Kidney epithelial cell (primary cell): ENCODE data around the gene SAMD3. TPM values are rescaled to one million over a fixed set of nuclear protein-coding genes. Genes with fewer than 3 reads are reported as not detected.

Experiments
- DNase-seq: peaks from one replicate; pipeline ENCODE4 v3.0.0-alpha.2; 2010; ENCODE audit warnings: low read depth
- H3K27me3 ChIP-seq: 2 replicates; pipeline ENCODE4 v1.6.0; 2011; ENCODE audit warnings: low read length; ENCODE audit not compliant: control insufficient read depth, insufficient read depth
- H3K36me3 ChIP-seq: 2 replicates; pipeline ENCODE4 v1.5.1; 2011; ENCODE audit warnings: low read length; ENCODE audit not compliant: control insufficient read depth, insufficient read depth
- H3K4me3 ChIP-seq: 2 replicates; pipeline ENCODE4 v1.5.1; 2011; ENCODE audit warnings: low read depth, mild to moderate bottlenecking, control low read depth, low read length
- CTCF ChIP-seq: IDR thresholded peaks from 2 replicates; pipeline ENCODE4 v1.5.1; 2011; ENCODE audit warnings: mild to moderate bottlenecking, moderate library complexity, low read length, control low read depth, inconsistent platforms; ENCODE audit not compliant: insufficient read depth, poor library complexity, severe bottlenecking
- total RNA-seq: library from RNA; depleted of rRNA; stranded (reverse); fragments of >200 nt; gene quantifications from 2 replicates; pipeline ENCODE4 v1.2.3, GENCODE V29; 2015

Gene SAMD3
- total RNA-seq, 1 donor from 2014 or later = not detected

GRCh38 chr6:130259557-130259956 lies 36.8 kb upstream of the SAMD3 start:
- no peak for DNase-seq
- Histone ChIP-seq H3K4me3 (no peak overlapping the region), H3K36me3 (no peaks in the 10 kb centered on the region), H3K27me3 (no peaks in the 10 kb centered on the region)
- TF ChIP-seq CTCF = no peak

GRCh38 chr6:130259140-130259539 lies 36.4 kb upstream of the SAMD3 start:
- H3K27me3 ChIP-seq = no peaks in the 10 kb centered on the region
- no peak for TF ChIP-seq CTCF
- no peak for DNase-seq
- H3K4me3 ChIP-seq = no peak overlapping the region
- no peaks in the 10 kb centered on the region for H3K36me3 ChIP-seq

DNA sequence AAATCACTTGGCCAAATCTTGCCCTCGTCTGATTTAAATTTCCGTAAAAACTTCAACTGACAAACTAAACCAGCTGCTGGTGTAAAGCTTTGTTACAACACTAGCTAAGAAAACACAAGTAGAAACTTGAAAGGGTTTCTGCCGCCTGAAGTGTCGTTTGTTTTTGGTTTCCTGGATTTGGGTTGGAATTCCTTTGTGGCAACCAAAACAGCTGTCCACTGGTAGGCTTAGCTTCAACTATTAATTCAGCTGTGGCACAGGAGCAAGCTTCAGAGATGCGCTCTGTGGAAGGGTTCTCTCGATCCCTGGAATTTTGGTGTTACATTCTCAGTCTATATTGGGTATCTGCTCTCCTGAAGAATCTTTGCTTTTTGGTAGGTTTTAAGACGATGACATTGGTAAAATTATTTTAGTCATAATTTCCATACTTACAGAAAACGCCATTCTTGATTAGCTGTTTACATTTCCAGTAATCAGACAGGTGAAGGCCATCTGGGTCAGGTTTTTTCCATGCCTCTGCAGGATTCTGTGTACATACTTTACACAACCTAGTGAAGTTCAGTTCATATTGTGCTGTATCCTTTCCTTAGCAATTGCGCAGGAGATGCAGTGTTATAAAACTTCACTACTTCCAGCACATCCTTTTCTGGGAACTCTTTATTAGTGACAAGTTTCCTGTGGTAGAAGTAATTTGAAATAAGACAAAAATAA lies 29.9 kb upstream of the SAMD3 start:
- H3K36me3 ChIP-seq = no peaks in the 10 kb centered on the region
- H3K27me3 ChIP-seq = no peaks in the 10 kb centered on the region
- no peak for TF ChIP-seq CTCF
- H3K4me3 ChIP-seq = no peak overlapping the region
- no peak for DNase-seq

DNA sequence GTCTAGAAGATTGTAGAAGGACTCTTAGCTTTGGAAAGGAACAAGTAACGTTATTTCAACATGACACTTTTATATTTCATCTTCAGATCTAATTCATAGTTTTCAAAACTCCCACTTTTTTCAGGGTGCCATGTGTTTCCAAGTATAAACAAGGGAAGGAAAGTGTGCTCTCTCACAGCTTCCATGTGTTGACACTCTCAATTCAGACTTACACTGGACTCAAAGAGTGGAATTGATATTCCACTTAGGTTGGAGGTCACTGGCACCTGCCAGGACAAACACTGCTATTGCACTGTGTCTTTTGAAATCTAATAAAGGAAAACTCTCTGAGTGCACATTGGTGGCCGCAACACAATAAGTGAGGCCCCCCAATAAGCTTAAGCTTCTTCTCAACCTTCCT lies 22.5 kb upstream of the SAMD3 start:
- H3K36me3 ChIP-seq = no peaks in the 10 kb centered on the region
- DNase-seq = no peak
- no peaks in the 10 kb centered on the region for H3K27me3 ChIP-seq
- no peak for TF ChIP-seq CTCF
- H3K4me3 ChIP-seq = no peak overlapping the region

- Histone ChIP-seq H3K27me3 (no peaks in the 10 kb centered on the region), H3K4me3 (no peak overlapping the region), H3K36me3 (no peaks in the 10 kb centered on the region)
- no peak for TF ChIP-seq CTCF
- no peak for DNase-seq
These were observed 22.0 kb upstream of the SAMD3 start for GRCh38 chr6:130244728-130245127.

DNA sequence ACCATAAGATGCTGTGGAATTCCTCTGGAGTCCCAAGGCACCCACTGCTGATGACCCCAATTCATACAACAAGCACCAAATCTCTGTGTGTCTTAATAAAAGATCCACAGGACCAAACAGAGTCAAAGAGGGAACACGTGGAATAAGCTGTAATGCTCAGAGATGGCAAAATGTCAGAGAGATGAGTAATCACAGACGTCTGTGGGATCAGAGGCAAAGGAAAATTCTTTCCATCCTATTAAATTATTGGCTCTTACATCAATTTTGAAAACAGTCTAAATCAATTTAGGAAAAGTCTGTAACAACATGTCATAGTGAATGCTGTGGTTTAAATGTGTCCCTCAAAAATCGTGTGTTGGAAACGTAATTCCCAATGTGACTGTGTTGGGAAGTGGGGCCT lies 17.5 kb upstream of the SAMD3 start:
- DNase-seq = no peak

More for the DNA sequence above, 17.5 kb upstream of the SAMD3 start:
- no peak overlapping the region for H3K4me3 ChIP-seq
- H3K27me3 ChIP-seq = no peaks in the 10 kb centered on the region
- no peak for TF ChIP-seq CTCF
- no peaks in the 10 kb centered on the region for H3K36me3 ChIP-seq
